ENCODE results near the gene C1QTNF8.
"Not testable (repeated sequence)": the region's sequence is repeated elsewhere in the genome, so short reads cannot be mapped to it uniquely, and the experiment has no call there.

C1QTNF8 gene

GRCh38 chr16:1094601-1095449 is 1.2 kb downstream of the C1QTNF8 start:
- no peak for DNase-seq

GRCh38 chr16:1094124-1094479 is 1.9 kb downstream of the C1QTNF8 start:
- DNase-seq: no peak

- no peak for DNase-seq
Observed at GRCh38 chr16:1093284-1094123, 2.5 kb downstream of the C1QTNF8 start.

- DNase-seq: not testable (repeated sequence)
Observed at GRCh38 chr16:1092685-1093283, 3.3 kb downstream of the C1QTNF8 start.

GRCh38 chr16:1091992-1092552 is 4.0 kb downstream of the C1QTNF8 start:
- no peak for DNase-seq

- DNase-seq: peak in 2 of 56 donors; percentile 13 to 54
Observed at GRCh38 chr16:1090620-1091587, 5.1 kb downstream of the C1QTNF8 start.

GRCh38 chr16:1089822-1090619 is 6.0 kb downstream of the C1QTNF8 start:
- peak in 5 of 56 donors; percentile 10 to 46 (median 27) for DNase-seq

- no peak for DNase-seq
Observed at GRCh38 chr16:1089439-1089821, 6.6 kb downstream of the C1QTNF8 start.

- no peak for DNase-seq
Observed at GRCh38 chr16:1088295-1089170, 7.5 kb downstream of the C1QTNF8 start.

GRCh38 chr16:1086443-1086842 is 9.6 kb downstream of the C1QTNF8 start:
- DNase-seq: not testable (repeated sequence)

- no peak for DNase-seq
Observed at GRCh38 chr16:1084971-1085370, 11.1 kb downstream of the C1QTNF8 start.

GRCh38 chr16:1082952-1083675 is 12.9 kb downstream of the C1QTNF8 start:
- DNase-seq: no peak

- no peak for DNase-seq
Observed at GRCh38 chr16:1082266-1082951, 13.6 kb downstream of the C1QTNF8 start.

GRCh38 chr16:1081734-1082265 is 14.2 kb downstream of the C1QTNF8 start:
- DNase-seq: no peak

GRCh38 chr16:1080801-1081733 is 15.0 kb downstream of the C1QTNF8 start:
- DNase-seq: no peak
